NB4 (cell line): ENCODE data around the gene DGKE.

Source experiments
- DNase-seq: peaks from one replicate; pipeline ENCODE4 v3.0.0; 2010; ENCODE audit warnings: low read depth
- H3K4me3 ChIP-seq: one replicate; pipeline ENCODE4 v1.5.1; 2011; ENCODE audit warnings: mild to moderate bottlenecking, low read depth, low read length, moderate library complexity
- CTCF ChIP-seq: IDR thresholded peaks from one replicate; pipeline ENCODE4 v1.5.1; 2012; ENCODE audit warnings: low read depth, low read length
- MAX ChIP-seq: IDR thresholded peaks from 2 replicates; pipeline ENCODE4 v1.6.1; 2011; ENCODE audit warnings: low read depth, low read length
- MYC ChIP-seq: IDR thresholded peaks from 2 replicates; pipeline ENCODE4 v1.6.1; 2011; ENCODE audit warnings: low read depth, low read length
- POLR2A ChIP-seq: IDR thresholded peaks from 2 replicates; pipeline ENCODE4 v1.6.1; 2011; ENCODE audit warnings: mild to moderate bottlenecking; ENCODE audit not compliant: insufficient read length; ENCODE audit errors: extremely low read depth

Gene DGKE

DNA sequence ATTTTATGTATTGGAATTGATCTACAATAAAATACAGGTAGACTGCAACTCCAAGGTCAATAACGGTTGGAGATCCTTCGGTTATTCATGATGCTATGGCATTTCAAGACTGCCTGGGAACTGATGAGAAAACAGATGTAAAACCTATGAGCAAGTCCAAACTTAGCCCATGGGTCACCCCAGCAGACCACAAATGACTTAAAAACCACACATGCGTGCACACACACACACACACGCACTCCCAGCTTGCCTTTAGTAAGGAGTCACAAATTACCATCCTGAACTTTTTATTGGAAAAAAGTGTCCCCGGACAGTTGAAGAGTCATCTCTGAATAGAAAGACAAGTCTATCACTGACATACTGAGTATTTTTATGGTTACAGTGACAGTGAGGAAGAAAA lies 53.2 kb downstream of the DGKE start:
- TF ChIP-seq CTCF, result no peak
- no peak overlapping the region for H3K4me3 ChIP-seq
- no peak for DNase-seq

DNA sequence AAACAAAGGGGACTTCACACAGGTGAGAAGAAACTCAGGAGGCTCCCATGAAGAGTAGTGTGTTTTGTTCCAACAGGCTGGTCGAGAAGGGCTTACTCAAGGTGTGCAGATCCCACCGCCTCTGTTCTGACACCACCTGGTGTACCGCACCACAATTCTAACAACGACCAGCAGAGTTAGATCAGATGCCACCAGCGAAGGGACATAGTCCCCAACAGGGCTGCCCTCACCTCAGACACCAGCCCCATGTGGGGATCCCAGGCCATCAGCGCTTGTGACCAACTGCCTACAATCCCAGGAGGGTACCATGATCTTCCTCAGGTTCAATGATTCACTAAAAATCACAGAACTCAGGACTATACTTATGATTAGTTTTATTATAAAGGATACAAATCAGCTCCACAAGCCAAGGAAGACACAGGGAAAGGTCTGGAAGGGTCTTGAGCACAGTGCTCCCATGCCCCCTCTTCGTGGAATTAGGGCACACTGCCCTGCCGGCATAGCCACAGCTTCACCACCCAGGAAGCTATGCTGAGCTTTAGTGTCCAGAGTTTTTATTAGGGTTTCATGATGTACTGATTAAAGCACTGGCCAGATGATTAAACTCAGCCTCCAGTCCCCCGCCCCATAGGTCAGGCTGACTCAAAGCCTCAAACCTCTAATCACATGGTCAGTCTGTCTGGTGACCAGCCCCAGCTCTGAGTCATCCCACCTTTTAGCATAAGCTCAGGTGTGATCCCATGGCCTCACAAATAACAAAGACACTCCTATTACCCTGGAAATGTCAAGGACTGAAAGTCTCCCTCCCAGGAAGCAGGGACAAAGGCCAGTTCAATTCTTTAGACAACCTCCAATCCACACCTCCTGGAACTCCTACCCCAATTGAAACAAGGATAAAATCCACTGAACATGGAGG lies 53.9 kb downstream of the DGKE start:
- TF ChIP-seq POLR2A, result no peak
- TF ChIP-seq CTCF, result no peak
- no peak for TF ChIP-seq MYC
- no peak for TF ChIP-seq MAX
- no peak overlapping the region for H3K4me3 ChIP-seq
- DNase-seq, result no peak

- no peak overlapping the region for H3K4me3 ChIP-seq
- no peak for TF ChIP-seq MYC
- TF ChIP-seq POLR2A, result no peak
- TF ChIP-seq CTCF, result no peak
- TF ChIP-seq MAX, result no peak
- peak; percentile 22 for DNase-seq
These were observed 56.4 kb downstream of the DGKE start for GRCh38 chr17:56890390-56890789.

- no peak for TF ChIP-seq POLR2A
- TF ChIP-seq MAX, result no peak
- TF ChIP-seq MYC, result no peak
- no peak for TF ChIP-seq CTCF
- DNase-seq, result no peak
- H3K4me3 ChIP-seq, result no peak overlapping the region
These were observed 57.1 kb downstream of the DGKE start for GRCh38 chr17:56890906-56891674.

DNA sequence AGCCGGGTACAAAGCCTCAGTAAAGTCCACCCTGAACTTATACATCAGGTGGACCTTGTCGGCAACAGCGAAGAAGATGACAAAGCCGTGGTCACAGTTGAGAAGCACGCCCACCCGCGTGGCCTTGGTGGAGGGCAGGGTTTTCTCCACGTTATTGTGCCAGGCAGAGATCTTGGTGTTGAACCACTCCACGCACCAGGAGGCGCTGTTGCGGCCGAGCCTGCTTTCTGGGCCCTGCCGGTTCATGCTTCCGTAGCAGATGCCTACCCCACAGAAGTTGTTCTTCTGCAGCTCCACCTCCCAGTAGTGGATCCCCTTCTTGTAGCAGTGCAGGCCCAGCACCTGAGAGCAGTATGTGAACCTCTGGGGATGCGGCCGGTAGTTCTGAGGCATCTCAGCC lies 57.8 kb downstream of the DGKE start:
- DNase-seq, result peak; percentile 33
- TF ChIP-seq CTCF (peak; percentile 31), MAX (no peak)
- H3K4me3 ChIP-seq, result no peak overlapping the region
